ENCODE measurements around the gene BRD3. TPM values are rescaled to one million over a fixed set of nuclear protein-coding genes. Genes with fewer than 3 reads are reported as not detected.
"Not testable (repeated sequence)": the region's sequence is repeated elsewhere in the genome, so short reads cannot be mapped to it uniquely, and the experiment has no call there.

The BRD3 gene
- polyA plus RNA-seq, 3 donors = 46.5 to 50.4 (median 49.0) TPM

DNA sequence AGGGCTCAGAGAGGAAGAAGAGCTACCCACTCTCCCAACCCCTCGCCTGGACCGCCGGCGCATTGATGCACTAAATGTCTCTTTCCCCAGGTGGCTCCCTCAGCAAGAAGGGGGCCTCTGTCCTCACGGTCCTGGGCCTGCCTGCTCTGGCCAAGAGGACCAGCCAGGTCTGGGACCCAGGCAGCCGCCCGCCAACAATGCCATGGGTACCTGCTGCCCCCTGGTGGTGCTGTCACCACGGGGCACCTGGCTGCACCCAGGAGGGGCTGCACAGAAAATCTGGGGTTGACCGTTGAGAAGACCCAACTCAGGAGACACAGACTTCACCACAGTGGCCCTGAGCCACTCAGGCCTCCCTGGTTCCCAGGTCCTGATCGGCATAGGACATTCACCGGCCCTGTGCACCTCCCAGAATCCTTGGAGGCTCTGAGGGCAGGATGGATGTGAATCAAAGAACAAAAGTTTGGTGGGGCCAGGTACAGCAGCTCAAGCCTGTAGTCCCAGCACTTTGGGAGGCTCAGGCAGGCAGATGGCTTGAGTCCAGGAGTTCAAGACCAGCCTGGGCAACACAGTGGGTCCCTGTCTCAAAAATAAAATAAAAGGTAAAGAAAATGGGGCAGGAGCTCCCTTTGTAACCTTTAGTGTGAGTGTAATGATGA, 73.3 kb downstream of the BRD3 start:
- DNase-seq = no peak

- DNase-seq = no peak
Observed at GRCh38 chr9:133993635-133994253, 74.1 kb downstream of the BRD3 start.

GRCh38 chr9:133992780-133993634, 74.8 kb downstream of the BRD3 start:
- no peak for DNase-seq

DNA sequence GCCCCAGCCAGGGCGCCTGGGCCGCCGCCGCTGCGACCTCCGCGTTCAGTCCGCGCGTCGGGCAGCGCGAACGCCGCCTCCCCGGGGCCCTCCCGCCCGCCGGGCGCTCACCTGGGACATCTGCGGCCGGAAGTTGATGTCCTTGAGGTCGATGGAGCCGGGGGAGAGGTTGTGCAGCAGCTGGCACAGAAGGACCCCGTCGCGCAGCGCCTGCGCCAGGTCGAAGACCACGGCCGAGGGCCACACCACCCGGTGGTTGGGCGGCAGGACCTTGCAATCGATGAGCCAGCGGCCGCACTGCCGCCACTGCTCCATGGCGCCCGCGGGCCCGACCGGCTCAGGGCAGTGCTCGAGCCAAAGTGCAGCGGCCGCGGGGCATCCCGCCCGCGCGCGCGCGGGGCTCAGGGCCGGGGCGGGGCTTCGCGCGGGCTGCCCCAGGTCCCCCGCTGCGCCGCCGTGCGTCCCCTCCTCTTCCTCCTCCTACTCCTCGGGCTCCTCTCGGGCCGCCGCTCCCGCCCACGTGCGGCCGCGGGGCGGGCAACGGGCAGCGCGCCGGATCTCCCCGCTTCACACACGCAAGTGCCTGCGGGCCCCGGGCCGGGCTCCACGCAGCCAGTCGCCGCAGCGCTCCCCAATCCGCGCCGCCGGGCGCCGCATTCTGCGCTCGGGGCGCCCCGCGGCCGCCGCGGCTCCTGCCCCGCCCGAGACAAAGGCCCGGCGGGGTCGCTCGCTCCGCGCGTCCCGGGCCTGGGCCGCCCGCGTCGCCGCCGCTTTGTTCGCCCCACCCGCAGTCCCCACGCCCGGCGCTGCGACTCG, 75.7 kb downstream of the BRD3 start, which contains the start of gene VAV2:
Gene VAV2, minus strand, starts transcription at position 361 of the 816 bp plus-strand sequence. Its CDS starts 46 bp downstream, at position 315.
- no peak for DNase-seq

DNA sequence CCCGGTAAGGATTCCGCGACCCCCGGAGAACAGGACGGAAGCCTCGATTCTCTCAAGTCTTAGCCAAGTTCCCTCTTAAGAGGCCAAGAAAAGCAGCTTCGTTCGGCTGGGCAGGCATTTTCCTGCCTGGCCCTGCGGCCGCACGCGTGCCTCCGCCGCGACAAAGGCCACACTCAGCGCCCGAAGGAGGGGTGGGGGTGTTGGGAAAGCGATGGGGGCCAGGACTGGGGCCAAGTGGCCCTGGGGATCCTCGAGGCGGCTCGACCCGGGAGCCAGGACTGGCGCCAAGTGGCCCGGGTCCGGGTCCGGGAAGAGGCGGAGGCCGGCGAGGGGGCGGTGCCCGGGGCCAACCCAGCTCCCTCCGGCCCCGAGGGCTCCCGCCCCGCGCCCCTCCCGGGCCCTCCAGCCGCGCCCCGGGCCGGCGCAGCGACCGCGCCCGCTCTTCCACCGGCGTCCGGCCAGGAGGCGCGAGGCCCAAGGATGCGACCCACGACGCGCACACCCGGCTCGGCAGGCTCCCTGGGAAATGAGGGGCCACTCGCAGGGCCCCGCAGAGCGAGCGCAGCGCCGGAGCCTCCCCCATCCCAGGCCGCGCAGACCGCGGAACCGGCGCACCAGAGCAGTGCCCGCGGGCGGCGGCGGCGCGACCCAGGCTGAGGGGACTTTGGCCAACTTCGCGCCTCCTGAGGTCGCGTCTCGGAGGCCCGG, 76.5 kb downstream of the BRD3 start:
- DNase-seq = no peak

- peak; percentile 81 for DNase-seq
Observed at GRCh38 chr9:133990366-133991213, 77.2 kb downstream of the BRD3 start.

GRCh38 chr9:133989625-133990365, 78.0 kb downstream of the BRD3 start:
- no peak for DNase-seq

DNA sequence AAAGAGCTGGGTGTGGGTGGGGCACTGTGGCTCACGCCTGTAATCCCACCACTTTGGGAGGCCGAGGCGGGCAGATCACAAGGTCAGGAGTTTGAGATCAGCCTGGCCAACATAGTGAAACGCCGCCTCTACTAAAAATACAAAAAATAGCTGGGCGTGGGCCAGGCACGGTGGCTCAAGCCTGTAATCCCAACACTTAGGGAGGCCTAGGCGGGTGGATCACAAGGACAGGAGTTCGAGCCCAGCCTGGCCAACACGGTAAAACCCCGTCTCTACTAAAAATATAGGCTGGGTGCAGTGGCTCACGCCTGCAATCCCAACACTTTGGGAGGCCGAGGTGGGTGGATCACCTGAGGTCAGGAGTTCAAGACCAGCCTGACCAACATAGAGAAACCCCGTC, 79.1 kb downstream of the BRD3 start:
- DNase-seq = not testable (repeated sequence)

- DNase-seq = no peak
Observed at GRCh38 chr9:133987946-133988665, 79.7 kb downstream of the BRD3 start.

DNA sequence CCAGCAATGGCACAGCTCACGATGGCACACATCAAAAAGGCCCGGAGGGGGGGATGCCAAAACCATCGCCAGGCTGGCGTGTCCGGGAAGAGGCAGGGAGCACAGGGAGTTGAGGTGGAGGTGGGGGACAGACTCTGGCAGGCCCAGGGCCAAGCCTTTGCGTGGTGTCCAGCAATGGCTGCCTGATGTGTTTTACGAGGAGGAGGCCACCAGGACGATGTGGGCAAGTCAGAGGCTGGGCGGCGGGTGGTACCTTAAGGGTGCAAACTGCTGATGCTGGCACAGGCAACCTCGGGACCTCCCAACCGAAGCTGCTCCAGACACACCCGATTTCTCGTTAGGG, 80.4 kb downstream of the BRD3 start:
- DNase-seq = no peak

GRCh38 chr9:133986774-133987445, 80.9 kb downstream of the BRD3 start:
- no peak for DNase-seq

- DNase-seq = no peak
Observed at GRCh38 chr9:133986061-133986460, 81.8 kb downstream of the BRD3 start.

DNA sequence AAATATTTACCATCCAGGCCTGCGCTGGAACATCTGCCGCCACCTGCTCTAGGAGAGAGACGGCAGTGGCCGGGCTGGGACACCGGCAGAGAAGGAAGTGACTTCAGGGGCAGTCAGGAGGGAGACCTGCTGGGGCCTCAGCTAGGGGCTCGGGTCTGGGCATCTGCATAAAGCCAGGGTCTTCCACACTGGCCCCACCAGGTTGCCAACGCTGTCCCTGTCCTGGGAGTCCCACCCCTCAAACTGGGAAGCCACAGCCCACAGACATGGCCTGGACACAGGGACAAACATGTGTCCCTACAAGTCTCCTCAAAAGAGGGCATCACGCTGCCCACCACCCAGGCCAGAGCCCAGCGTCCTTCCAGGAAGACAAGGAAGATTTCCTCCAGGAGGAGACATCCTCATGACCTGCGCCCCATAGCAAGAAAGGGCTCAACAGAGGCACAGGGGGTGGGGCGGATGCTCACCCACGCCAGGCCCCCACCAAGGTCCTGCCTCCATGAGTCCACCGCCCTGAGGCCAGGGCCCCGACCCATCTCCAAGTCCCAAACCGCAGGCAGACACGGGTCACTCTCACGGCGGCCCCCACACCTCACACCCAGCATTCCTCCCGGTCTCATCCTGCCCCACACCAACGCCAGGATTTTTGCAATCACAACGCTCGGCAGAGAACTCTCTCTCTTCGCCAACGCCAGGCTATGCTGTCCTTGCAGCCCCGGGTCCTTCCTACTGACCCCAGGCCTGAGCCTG, 84.7 kb downstream of the BRD3 start:
- DNase-seq = no peak

DNA sequence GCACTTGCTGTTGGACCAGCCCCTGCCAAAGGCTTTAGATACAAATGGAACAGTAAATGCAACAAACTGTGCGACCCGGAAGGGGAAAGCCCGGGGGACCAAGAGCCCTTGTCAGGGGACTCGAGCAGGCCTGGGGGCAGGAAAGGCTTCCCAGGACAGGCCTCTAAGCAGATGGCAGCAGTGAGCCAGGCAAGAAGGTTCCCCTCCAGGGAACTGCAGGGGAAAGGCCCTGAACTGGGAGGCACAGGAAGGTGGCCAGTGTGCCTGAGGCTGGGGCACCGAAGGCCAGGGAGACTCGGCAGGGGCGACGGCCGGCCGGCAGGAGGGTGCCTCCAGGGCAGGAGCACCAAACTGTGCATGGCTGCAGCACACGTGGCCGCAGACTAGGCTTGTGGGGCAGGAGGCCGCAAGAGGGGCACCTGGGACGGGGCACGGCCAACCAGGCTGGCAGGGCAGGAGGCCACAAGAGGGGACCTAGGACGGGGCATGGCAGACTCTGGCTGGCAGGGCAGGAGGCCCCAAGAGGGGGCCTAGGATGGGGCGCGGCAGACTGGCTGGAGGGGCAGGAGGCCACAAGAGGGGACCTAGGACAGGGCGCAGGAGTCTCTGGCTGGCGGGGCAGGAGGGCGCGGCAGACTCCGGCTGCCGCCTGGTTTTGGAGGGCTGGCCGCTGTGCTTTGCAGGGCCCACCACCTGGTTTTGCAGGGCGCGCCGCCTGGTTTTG, 85.7 kb downstream of the BRD3 start:
- no peak for DNase-seq

DNA sequence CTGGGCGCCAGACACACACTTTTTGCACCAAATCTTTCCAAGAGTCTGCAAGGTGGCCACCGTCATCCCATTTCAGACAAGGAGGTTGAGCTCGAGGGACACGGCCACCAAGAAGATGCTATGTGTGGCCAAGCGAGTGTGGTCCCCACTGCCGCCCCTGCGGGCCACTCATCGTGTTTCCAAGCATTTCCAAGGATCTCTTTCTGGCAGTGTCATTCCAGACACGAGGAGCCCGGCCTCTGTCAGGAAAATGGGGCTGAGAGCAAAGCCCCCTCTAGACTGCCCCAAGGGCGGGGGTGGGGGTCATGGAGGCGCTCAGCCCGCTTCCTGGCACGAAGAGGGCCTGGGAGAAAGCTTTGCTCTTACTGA, 86.3 kb downstream of the BRD3 start:
- DNase-seq = no peak

DNA sequence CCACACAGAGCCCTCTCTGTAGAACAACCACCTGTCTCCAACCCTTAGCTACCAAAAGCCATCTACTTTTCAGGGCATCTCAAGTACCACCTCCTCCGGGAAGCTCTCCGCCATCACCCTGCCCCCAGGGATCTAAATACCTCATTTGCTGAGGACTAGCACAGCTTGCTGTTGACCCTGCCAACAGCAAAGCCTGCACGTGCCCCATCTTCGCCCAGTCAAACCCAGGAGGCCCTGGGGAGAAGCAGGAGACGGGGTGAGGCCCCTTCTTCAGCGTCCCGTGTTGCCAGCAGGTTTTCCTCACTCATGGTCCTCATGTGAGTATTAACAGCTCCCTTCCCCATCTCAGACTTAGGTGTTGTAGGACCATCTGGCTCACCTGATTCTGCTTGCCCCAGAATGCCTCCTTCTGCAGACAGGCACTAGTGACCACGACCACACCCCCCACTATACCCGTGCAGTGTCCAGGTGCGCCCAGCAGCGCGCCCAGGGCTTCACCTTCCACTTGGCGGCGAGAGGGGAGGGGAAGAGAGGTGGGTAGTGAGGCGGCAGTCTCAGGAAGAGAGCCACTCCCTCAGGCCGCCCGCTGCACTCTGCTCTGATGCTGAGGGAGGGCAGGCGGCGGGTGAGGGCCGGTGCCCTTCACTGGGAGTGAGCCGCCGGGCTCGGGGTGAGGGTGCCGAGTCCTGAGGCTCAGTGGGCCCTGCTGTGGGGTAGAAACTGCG, 86.8 kb downstream of the BRD3 start:
- DNase-seq = no peak

Data from renal pelvis (tissue), 4 donors.